Measurements from ENCODE around the gene FYN. TPM values are rescaled to one million over a fixed set of nuclear protein-coding genes. Genes with fewer than 3 reads are reported as not detected.
A peak's percentile ranks its signal among the peaks of the same experiment; 100 is the strongest.

FYN gene
- total and polyA plus RNA-seq, 2 of the 4 experiments (the other 2 are of a cell fraction): 30.8 to 36.4 TPM

DNA sequence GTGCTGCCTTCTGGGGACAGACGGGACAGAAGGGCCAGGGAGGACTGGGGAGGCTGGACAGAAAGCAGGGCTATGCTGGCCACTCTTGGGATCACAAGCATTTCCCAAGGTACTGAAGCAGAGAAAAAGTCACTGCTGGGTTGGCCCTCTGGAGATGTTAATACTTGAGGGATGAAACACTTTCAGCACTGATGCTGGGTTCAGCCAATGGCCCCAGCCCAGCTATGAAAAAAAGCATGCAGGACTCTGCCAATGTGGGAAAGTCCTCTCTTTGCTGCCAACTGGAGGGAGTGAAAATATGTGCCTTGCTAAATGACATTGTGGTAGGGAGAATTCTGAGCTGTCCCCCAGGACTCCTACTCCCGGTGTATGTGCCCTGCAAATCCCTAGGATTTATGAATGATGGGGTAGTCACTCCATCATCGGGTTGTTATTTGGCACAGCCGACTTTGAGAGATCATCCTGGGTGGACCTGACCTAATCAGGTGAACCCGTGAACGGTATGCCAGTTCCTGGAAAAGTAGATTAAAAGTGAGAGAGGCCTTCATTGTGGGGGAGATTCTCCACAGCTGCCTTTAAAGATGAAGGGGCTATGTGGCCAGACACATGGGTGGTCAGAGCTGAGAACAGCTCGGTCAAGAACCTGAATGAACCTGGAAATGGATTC, 147.7 kb downstream of the FYN start:
- no peak overlapping the region for H3K56ac ChIP-seq (ENCODE audit: extremely low read depth, insufficient read depth, low read length)
- no peak for TF ChIP-seq RFX5 (IDR thresholded peaks at IDR 0.05; ENCODE audit: low read depth, low read length)
- TF ChIP-seq, protein P1, sequence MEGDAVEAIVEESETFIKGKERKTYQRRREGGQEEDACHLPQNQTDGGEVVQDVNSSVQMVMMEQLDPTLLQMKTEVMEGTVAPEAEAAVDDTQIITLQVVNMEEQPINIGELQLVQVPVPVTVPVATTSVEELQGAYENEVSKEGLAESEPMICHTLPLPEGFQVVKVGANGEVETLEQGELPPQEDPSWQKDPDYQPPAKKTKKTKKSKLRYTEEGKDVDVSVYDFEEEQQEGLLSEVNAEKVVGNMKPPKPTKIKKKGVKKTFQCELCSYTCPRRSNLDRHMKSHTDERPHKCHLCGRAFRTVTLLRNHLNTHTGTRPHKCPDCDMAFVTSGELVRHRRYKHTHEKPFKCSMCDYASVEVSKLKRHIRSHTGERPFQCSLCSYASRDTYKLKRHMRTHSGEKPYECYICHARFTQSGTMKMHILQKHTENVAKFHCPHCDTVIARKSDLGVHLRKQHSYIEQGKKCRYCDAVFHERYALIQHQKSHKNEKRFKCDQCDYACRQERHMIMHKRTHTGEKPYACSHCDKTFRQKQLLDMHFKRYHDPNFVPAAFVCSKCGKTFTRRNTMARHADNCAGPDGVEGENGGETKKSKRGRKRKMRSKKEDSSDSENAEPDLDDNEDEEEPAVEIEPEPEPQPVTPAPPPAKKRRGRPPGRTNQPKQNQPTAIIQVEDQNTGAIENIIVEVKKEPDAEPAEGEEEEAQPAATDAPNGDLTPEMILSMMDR (conservative IDR thresholded peaks at IDR 0.05; ENCODE audit: low read depth, low read length): no peak
- no peak for TF ChIP-seq MAZ (IDR thresholded peaks at IDR 0.05; ENCODE audit: borderline replicate concordance, low read depth, low read length)
- no peak for TF ChIP-seq BHLHE40 (IDR thresholded peaks at IDR 0.05; ENCODE audit: low read depth, low read length)
- TF ChIP-seq, protein P2, sequence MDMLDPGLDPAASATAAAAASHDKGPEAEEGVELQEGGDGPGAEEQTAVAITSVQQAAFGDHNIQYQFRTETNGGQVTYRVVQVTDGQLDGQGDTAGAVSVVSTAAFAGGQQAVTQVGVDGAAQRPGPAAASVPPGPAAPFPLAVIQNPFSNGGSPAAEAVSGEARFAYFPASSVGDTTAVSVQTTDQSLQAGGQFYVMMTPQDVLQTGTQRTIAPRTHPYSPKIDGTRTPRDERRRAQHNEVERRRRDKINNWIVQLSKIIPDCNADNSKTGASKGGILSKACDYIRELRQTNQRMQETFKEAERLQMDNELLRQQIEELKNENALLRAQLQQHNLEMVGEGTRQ (IDR thresholded peaks at IDR 0.05; ENCODE audit: low read depth, low read length): no peak
- TF ChIP-seq RAD21 (IDR thresholded peaks at IDR 0.05; ENCODE audit: low read length): no peak
- no peak for TF ChIP-seq CHD1 (IDR thresholded peaks at IDR 0.05; ENCODE audit: low read depth, low read length)
- TF ChIP-seq FOS (IDR thresholded peaks at IDR 0.05; ENCODE audit: low read depth, low read length): no peak
- TF ChIP-seq SMC3 (IDR thresholded peaks at IDR 0.05; ENCODE audit: low read depth, low read length): no peak
- no peak for TF ChIP-seq MAFK (IDR thresholded peaks at IDR 0.05; ENCODE audit: low read depth, low read length)
- TF ChIP-seq CEBPB (IDR thresholded peaks at IDR 0.05; ENCODE audit: low read depth, low read length): no peak
- no peak for TF ChIP-seq POLR2A (IDR thresholded peaks at IDR 0.05; ENCODE audit: low read depth, low read length)
- TF ChIP-seq RCOR1 (IDR thresholded peaks at IDR 0.05; ENCODE audit: insufficient replicate concordance, low read length): no peak
- TF ChIP-seq, protein P3, sequence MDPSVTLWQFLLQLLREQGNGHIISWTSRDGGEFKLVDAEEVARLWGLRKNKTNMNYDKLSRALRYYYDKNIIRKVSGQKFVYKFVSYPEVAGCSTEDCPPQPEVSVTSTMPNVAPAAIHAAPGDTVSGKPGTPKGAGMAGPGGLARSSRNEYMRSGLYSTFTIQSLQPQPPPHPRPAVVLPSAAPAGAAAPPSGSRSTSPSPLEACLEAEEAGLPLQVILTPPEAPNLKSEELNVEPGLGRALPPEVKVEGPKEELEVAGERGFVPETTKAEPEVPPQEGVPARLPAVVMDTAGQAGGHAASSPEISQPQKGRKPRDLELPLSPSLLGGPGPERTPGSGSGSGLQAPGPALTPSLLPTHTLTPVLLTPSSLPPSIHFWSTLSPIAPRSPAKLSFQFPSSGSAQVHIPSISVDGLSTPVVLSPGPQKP (IDR thresholded peaks at IDR 0.05; ENCODE audit: borderline replicate concordance, low read depth, low read length): no peak
- TF ChIP-seq MXI1 (IDR thresholded peaks at IDR 0.05; ENCODE audit: borderline replicate concordance, low read depth, low read length): no peak

More for the DNA sequence above, 147.7 kb downstream of the FYN start:
- Histone ChIP-seq H3K36me3 (ENCODE audit: control insufficient read depth, insufficient read depth, low read length) (no peaks in the 10 kb centered on the region), H3K4me1 (ENCODE audit: control insufficient read depth, insufficient read depth, low read length) (peaks cover 7% of the 10 kb centered on the region), H2AFZ (replicated peaks; ENCODE audit: low read length, poor library complexity) (no peak overlapping the region), H3K4me2 (ENCODE audit: low read depth, low read length) (no peak overlapping the region), H3K9me1 (ENCODE audit: insufficient read depth, low read length) (peaks cover 8% of the 10 kb centered on the region; the same call in 1 of the 2 replicates), H2AK5ac (ENCODE audit: low read depth, low read length) (no peak overlapping the region), H2BK15ac (ENCODE audit: low read depth, low read length) (no peak overlapping the region), H3K79me1 (ENCODE audit: low read depth in 1 of 2, low read length in 2 of 2) (peaks cover 10 to 19% of the 10 kb centered on the region in 2 experiments), H4K20me1 (ENCODE audit: insufficient read depth, low read length) (peaks cover 4% of the 10 kb centered on the region; the same call in 1 of the 2 replicates), H4K8ac (ENCODE audit: low read depth in 2 of 2, low read length in 2 of 2) (no peak overlapping the region), H4K91ac (ENCODE audit: insufficient read depth, low read depth, low read length) (no peak overlapping the region), H3K27ac (ENCODE audit: insufficient read depth, low read length) (no peak overlapping the region), H3K14ac (replicated peaks; ENCODE audit: low read depth, low read length) (no peak overlapping the region), H2AK9ac (replicated peaks; ENCODE audit: low read depth, low read length, poor library complexity) (no peak overlapping the region), H3K4me3 (ENCODE audit: insufficient read depth, low read depth, low read length) (no peak overlapping the region), H3K9ac (ENCODE audit: low read depth, low read length) (no peak overlapping the region), H3K27me3 (ENCODE audit: control insufficient read depth, insufficient read depth, low read length) (no peaks in the 10 kb centered on the region), H2BK120ac (ENCODE audit: low read depth, low read length) (no peak overlapping the region), H2BK5ac (ENCODE audit: low read depth, low read length, poor library complexity, severe bottlenecking) (no peak overlapping the region), H4K5ac (ENCODE audit: low read depth, low read length) (no peak overlapping the region), H2BK20ac (ENCODE audit: low read depth, low read length) (no peak overlapping the region), H3K9me3 (ENCODE audit: control insufficient read depth, insufficient read depth, low read length) (no peaks in the 10 kb centered on the region), H3K4ac (ENCODE audit: low read depth, low read length) (no peak overlapping the region), H3K23ac (ENCODE audit: low read depth, low read length) (no peak overlapping the region), H3K18ac (ENCODE audit: low read depth, low read length) (no peak overlapping the region)
- DNase-seq (peak; percentile 32), ATAC-seq (ENCODE audit: low read depth) (0 out of 2 replicates have a peak, but pooled peaks have one; percentile 24)
- intact Hi-C loops (cut with micrococcal nuclease): loop anchor here (10.0 kb wide), 1 partner anchor 79 kb away; no protein-coding TSS in a partner anchor
- dilution Hi-C loops (cut with HindIII; ENCODE audit: low sequenced_read_pairs, unreplicated experiment): no loop called here
- ChIA-PET CTCF (interaction anchor here (1.1 kb wide), 1 partner anchor 304 kb away, joined by 3 read pairs; no protein-coding TSS in a partner anchor), POLR2A (ENCODE audit: unreplicated experiment) (no interaction called here)
- in situ Hi-C loops (cut with MboI; ENCODE audit: low sequenced_read_pairs): no loop called here
- 94% methylated on average over 3 of the region's 7 CpGs; no CpG with 5 or more reads in 1 of the 2 experiments for WGBS, 2 experiments (ENCODE audit: extremely low coverage in 2 of 2, insufficient read length in 1 of 2)
- BruUV-seq (replicated peaks): no TSS peak

All from IMR-90 (cell line).